NCI-H446 treated with DMSO at 0.1 percent for 48 hours (cell line): Measurements from ENCODE around the gene KEAP1.
A peak's percentile ranks its signal among the peaks of the same experiment; 100 is the strongest.
"Not testable (repeated sequence)": the region's sequence is repeated elsewhere in the genome, so short reads cannot be mapped to it uniquely, and the experiment has no call there.

Source experiments
- DNase-seq: peaks from one replicate; lab custom pipeline; 2025; lab: John Stamatoyannopoulos, UW

The KEAP1 gene

DNA sequence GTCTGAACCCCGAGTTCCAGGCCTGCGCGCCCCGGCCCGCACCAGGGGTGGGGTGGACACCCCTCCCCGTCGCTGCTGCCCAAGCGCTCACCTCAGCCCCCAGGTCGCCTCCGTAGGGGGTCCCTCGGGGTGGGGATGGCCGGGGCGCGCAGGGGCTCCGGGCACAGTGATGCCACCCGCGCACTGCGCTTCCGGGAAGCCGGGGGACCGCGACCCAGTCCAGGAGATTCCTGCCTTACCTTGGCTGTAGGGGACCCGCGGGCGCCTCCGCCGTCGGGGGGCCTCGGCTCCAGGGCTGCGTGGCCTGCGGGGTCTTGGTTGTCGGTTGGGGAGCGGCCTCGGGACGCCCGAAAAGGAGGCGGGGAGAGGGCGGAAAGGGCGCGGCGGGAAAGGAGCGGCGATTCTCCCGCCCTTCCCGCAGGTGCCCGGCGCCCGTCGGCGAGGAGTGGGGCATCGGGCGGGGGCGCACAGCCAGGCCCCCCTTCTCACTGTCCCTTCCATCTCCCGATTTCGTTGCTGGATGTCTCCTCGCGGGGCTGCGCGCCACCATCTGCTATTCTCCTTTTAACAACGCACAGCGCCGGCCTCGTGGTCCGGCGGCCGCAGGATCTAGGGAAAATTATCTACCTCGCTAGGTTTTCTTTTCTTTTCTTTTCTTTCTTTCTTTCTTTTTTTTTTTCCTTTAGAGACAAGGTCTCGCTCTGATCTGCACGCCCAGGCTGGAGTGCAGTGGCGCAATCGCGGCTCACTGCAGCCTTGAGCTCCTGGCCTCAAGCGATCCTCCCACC is at the start of gene KEAP1:
Gene KEAP1, minus strand, starts transcription at position 355 of the 788 bp plus-strand sequence. CDS start 3,323 bp downstream, outside the sequence.
- peak; percentile 12 for DNase-seq

DNA sequence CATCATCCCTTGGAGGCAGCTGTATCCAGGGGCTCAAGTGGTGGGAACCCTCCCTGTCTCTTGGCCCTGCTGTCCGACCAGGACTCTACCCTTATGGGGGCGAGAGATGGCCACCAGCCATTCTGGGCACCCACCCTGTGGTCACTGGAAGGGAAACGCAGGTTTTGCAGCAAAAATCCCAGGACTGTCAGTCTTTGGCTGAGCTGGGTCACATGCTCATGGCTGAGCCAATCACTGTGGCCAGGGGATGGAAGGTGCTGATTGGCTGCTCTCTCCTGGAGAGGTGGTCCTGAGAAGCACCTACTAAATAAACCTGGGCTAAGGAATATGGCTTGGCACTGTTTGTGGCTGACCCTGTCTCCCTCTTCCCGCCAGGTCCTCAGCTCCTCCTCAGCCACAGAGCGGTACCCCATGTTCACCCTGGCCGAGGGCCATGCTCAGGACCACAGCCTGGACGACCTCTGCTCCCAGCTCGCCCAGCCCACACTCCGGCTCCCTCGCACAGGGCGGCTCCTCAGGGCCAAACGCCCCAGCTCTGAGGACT is 49.4 kb upstream of the KEAP1 start:
- DNase-seq: no peak

DNA sequence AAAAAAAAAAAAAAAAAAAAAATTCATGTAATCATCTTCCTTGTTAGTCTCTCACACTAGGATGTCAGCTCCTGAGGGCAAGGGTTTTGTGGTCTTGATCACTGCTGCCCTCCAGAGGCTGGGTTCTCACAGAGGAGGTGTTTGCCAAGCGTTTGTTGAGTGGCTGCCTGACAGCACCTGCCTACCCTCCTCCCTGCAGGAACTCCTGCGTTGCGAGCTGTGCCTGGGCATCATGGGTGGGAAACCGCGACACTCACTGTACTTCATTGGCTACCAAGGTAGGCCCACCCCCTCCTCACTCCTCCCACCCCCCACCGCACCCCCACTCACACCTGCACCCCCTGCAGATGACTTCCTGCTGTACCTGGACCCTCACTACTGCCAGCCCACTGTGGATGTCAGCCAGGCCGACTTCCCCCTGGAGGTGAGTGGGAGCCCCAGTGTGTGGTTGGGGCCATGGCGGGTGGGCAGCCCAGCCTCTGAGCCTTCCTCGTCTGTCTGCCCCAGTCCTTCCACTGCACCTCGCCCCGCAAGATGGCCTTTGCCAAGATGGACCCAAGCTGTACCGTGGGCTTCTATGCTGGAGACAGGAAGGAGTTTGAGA is 48.6 kb upstream of the KEAP1 start:
- no peak for DNase-seq

DNA sequence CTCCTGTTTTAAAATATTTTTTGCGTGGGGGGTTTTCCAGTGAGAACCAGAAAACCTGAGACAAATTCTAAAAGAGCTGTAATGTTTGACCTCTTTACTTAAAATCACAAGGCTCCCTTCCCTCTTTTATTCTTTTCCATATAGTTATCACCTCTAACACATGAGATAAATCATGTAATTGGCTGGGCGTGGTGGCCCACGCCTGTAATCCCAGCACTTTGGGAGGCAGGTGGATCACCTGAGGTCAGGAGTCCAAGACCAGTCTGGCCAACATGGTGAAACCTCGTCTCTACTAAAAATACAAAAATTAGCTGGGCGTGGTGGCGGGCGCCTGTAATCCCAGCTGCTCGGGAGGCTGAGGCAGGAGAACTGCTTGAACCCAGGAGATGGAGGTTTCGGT is 47.9 kb upstream of the KEAP1 start:
- not testable (repeated sequence) for DNase-seq

DNA sequence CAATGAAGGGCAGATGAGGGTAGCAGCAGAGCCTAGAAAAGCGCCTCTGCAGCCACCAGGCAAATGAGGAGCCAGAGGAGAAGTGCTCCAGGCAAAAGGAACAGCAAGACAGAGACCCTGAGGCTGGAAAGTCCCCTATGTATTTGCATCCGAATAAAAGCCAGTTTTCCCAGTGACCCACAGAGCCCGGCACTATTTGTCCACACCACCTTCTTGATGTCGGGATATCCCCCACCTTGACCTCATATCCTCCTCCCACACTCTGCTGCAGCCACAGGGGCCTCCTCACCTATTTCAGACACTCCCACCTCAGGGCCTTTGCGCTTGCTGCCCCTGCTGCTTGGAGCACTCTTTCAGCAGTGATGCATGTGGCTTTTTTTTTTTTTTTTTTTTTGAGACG is 47.2 kb upstream of the KEAP1 start:
- DNase-seq: no peak

DNA sequence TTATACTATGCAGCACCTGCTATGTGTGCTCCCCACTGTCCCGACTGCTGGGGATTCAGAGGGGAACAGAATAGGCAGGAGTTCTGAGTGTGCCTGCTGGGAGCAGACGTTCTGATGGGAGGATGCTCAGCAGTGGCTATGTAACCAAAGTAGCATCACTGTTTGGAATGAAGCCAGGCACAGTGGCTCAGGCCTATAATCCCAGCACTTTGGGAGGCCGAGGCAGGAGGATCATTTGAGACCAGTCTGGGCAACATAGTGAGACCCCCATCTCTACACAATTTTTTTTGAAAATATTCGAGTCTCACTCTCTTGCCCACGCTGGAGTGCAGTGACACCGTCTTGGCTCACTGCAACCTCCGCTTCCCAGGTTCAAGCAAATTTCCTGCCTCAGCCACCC is 46.6 kb upstream of the KEAP1 start:
- DNase-seq: no peak

DNA sequence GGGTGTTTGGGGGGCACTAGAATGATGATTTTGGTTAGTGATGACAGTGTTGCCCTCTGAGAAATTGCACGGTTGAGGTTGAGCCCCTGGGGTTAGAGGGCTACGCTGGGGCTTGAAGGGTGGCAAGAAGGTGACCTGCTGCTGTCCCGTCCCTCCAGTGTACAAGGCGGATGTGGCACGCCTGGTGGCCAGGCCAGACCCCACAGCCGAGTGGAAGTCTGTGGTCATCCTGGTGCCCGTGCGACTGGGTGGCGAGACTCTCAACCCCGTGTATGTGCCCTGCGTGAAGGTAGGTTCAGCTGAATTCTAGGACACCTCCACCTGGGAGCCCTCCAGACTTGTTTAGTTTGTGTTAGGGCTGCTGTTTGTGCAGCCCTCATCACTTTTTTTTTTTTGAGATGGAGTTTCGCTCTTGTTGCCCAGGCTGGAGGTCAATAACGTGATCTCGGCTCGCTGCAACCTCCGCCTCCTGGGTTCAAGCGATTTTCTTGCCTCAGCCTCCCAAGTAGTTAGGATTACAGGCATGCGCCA is 45.7 kb upstream of the KEAP1 start:
- DNase-seq: no peak

DNA sequence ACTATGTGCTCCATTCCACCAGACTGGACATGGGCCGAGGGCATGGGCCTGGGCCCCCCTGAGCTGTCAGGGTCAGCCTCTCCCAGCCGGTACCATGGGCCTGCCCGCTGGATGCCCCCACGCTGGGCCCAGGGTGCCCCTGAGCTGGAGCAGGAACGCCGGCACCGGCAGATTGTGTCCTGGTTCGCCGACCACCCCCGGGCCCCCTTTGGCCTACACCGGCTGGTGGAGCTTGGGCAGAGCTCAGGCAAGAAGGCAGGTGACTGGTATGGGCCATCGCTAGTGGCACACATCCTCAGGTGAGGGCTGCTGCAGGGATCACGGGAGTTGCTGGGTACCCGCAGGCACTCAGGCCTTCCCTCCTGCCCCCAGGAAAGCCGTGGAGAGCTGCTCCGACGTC is 43.7 kb upstream of the KEAP1 start:
- DNase-seq: no peak

DNA sequence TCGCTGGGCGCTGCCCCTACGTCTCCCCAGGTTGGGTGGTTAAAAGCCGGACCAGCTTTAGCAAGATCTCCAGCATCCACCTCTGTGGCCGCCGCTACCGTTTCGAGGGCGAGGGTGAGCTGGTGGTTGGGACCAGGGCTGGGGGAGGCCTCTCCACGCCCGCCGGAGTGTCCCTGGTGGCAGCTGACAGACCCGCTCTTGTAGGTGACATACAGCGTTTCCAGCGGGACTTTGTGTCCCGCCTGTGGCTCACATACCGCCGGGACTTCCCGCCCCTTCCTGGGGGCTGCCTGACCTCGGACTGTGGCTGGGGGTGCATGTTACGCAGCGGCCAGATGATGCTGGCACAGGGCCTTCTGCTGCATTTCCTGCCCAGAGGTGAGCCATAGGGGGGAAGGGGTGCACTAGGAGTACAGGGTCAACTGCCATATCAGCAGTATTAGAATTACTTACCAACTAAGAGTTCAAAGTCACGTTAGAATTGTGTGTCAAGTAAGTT is 41.6 kb upstream of the KEAP1 start:
- DNase-seq: no peak

DNA sequence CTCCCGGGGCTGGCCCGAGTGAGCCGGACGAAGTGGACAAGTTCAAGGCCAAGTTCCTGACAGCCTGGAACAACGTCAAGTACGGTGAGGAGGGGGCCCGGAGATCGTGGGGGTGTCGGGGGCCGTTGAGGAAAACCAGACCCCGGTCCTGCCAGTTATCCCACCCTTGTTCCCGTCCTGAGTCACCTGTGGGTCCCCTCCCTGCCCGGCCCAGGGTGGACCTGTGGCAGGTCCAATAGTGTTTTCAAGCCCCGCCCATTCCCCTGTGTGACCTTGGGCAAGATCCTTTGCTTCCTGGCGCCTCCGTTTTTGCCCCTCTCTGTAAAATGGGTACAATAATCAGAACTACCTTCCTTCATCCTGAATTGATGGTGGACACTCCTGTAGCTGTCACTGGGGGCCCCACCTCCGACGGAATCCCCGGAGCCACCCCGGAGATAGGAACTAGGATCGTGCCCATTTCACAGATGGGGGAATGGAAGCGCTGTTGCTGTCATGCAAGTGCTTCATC is 41.1 kb upstream of the KEAP1 start:
- DNase-seq: no peak

DNA sequence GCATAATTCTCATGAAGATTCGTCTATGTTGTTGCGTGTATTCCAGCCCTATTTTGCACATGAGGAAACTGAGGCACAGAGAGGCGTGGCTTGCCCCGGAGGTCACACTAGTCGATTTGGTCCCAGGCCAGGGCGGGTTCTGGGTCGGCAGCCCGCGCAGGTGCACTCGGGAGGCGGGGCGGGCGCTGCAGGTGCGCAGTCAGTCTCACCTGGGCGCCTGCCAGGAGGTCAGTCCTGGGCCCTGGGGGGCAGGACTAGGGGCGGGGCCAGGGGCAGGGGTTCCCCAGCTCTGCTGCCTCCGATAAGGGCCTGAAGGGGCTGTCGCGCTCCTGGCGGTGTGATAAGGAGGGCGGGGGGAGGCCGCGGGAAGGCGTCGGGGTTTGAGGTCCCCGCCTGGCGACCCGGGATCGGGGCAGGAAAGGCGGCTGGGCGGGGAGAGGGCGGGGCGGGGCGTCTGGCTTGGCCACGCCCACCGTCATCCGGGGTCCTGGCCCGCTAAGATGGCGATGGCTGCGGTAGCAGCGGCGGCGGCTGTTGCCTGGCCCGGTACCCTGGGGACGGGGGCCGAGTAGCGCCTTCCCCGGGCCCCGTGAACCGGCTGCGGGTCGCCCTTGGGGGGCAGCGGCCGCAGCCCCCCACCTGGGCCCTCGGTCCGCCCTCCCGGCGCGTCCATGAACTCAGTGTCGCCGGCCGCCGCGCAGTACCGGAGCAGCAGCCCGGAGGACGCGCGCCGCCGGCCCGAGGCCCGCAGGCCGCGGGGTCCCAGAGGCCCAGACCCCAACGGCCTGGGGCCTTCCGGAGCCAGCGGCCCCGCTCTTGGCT is 40.5 kb upstream of the KEAP1 start, which contains the start of gene ATG4D:
Gene ATG4D, plus strand, starts transcription at position 485 of the 822 bp plus-strand sequence. Its CDS starts 187 bp downstream, at position 672.
- peak; percentile 56 for DNase-seq

DNA sequence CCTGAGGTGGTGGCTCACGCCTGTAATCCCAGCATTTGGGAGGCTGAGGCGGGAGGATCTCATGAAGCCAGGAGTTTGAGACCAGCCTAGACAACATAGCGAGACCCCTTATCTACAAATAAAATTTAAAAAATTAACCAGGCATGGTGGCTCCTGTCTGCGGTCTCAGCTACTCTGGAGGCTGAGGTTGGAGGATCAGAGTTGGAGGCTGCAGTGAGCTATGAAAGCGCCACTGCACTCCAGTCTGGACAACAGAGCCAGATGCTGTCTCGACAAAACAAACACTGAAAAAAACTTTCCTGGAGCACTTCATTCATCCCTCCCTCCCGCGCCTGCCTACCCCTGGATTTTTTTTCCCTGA is 39.9 kb upstream of the KEAP1 start:
- DNase-seq: no peak

DNA sequence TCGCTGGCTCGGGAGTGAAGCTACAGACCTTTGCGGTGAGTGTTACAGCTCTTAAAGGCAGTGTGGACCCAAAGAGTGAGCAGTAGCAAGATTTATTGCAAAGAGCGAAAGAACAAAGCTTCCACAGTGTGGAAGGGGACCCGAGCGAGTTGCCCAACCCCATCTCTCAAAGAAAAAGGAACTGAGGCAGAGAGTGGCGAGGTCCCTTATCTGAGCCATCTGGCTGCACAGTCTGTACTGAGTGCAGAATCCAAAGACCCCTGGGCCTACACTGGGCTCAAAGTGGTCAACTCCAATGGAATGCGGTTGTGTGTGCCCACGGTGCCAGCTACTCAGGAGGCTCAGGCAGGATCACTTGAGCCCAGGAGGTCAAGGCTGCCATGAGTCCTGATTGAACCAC is 35.9 kb upstream of the KEAP1 start:
- DNase-seq: not testable (repeated sequence)

DNA sequence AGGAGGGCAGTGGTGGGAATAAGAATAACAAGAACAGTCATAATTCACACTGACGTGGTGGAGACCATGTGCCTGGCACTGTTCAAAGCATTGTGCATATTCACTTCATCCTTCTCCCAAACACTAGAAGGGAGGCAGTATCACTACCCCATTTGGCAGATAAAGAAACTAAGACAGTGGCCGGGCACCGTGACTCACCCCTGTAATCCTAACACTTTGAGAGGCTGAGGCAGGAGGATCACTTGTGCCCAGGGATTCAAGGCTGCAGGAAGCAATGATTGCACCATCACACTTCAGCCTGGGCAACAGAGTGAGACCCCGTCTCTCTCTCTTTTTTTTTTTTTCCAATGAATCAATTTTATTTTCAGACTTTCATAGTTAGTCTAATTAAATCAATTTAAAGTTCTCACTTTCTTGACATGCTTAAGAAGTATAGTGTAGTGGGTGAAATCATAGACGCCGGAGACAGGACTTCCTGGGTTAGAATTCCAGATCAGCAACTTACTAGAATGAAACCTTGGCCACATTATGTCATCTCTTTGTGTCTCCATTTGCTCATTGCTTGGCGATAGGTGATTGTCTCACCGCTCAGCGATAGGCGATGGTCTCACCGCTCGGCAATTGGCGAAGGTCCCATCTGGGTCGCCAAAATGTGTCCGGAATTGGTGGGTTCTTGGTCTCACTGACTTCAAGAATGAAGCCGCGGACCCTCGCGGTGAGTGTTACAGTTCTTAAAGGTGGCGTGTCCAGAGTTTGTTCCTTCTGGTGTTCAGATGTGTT is 35.2 kb upstream of the KEAP1 start:
- DNase-seq: no peak

DNA sequence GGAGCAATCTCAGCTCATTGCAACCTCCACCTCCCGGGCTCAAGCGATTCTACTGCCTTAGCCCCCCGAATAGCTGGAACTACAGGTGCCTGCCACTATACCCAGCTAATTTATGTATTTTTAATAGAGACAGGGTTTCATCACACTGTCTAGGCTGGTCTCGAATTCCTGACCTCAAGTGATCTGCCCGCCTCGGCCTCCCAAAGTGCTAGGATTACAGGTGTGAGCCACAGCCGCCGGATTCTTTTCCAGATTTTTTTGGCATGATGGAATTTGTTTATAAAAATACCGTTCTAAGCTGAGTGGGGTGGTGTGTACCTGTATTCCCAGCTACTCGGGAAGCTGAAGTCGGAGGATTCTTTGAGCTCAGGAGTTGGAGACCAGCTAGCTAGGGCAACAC is 34.5 kb upstream of the KEAP1 start:
- DNase-seq: no peak

DNA sequence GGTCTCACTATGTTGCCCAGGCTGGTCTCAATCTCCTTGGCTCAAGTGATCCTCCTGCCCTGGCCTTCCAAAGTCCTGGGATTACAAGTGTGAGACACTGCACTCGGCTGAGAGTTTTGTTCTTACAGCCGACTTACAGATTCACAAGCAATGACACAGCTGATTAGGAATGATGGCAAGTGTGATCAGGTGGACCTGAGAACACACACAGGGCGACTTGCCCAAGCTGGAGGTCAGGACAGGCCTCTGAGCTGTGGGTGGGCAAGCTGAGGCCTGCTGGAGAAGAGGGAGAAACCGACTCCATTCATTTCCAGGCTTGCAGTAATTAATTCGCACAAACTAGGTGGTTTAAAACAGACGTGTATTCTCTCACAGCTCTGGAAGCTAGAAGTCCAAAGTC is 32.5 kb upstream of the KEAP1 start:
- no peak for DNase-seq

DNA sequence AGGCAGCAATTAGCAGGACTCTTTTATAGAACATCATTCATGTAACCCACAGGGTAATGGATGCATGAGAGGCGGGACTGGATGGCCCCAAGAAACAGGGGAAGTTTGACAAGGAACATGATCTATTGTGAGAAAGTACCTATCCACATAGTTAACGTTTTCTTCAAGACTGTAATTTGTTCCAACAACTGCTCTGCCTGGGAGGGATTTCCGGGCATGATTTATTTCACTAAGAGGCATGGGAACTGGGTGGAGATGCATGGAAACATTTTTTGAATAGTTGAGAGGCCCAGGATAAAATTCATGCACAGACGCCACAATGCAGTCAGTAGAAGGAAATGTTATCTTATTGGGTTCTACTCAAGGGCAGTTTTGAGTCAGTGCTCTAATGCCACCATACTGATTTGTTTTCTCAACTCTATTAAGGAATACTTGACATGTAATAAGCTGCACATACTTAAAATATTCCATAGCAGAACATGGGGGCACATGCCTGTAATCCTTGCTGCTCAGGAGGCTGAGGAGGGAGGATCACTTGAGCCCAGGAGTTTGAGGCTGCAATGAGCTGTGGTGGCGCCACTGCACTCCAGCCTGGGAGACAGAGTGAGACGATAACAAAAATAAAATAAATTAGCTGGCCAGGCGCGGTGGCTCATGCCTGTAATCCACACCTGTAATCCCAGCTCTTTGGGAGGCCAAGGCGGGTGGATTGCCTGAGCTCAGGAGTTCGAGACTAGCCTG is 30.7 kb upstream of the KEAP1 start:
- no peak for DNase-seq

DNA sequence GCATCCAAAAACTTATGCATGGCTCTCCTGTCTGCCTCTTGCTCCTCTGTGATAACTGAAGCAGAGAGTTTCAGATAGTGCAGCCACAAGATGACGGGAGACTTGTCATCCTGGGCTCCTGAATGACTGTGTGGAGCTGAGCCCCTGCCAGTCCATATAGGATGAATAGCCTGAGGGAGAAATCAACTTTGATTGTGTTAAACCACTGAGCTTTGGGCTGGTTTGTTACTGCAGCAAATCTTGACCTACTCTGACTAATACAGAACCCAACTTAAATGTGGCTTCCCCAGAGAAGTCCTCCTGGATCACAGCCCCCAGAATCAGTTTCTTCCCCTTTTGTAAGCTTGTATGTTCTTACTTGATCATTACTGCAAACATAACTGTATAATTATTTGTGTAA is 29.3 kb upstream of the KEAP1 start:
- no peak for DNase-seq

DNA sequence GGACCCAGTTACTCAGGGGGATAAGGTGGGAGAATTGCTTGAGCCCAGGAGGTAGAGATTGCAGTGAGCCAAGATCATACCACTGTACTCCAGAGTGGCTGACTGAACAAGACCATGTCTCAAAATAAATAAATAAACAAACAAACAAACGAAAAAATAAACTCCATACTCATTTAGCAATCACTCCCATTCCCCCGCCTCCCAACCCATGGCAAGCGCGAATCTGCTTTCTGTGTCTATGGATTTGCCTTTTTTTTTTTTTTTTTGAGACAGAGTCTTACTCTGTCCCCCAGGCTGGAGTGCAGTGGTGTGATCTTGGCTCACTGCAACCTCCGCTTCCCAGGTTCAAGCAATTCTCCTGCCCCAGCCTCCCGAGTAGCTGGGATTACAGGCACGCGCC is 23.7 kb upstream of the KEAP1 start:
- not testable (repeated sequence) for DNase-seq

DNA sequence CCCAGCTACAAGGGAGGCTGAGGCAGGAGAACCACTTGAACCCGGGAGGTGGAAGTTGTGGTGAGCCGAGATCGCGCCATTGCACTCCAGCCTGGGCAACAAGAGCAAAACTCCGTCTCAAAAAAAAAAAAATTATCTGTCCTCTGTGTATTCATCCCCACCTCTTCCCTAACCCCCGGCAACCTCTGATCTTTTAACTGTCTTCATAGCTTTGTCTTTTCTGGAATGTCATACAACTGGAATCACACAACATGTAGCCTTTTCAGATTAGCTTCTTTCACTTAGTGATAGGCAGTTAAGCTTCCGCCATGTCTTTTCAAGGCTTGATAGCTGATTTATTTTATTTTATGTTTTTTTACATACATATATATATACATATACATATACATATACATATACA is 22.5 kb upstream of the KEAP1 start:
- DNase-seq: no peak
